HG03066 (cell line): ENCODE data around the gene UHMK1.
"Not testable (repeated sequence)": the region's sequence is repeated elsewhere in the genome, so short reads cannot be mapped to it uniquely, and the experiment has no call there.

ENCODE experiments used
- ATAC-seq: cut with Tn5 transposase; IDR thresholded peaks from one replicate; pipeline ENCODE4 v1.9.1; 2021; ENCODE audit warnings: low read depth; ENCODE audit not compliant: unreplicated experiment

Gene UHMK1

GRCh38 chr1:162561616-162562469 is 64.2 kb downstream of the UHMK1 start, which contains the start of gene UAP1:
UAP1 (plus strand) TSS chr1:162561722; CDS start chr1:162566069, 4,347 bp downstream.
- peak; percentile 36 for ATAC-seq

DNA sequence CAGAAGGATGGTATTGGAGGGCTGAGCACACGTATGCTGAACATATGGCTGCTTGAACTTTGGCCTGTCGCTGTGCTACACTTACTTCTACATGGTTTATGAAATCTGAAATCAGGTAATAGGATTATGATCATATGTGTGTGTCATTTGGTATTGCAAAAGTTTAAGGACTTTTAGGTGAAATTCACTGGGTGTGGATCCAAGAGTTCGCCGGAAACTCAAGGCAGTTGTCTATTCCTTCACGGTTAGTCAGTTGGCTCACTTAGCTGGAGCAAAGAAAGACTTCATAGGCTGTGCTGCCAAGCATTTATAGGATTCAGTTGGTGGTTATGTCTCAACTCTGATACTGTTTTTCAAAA is 64.8 kb downstream of the UHMK1 start:
- no peak for ATAC-seq

- ATAC-seq, result no peak
Observed at GRCh38 chr1:162564762-162565218, 67.2 kb downstream of the UHMK1 start.

DNA sequence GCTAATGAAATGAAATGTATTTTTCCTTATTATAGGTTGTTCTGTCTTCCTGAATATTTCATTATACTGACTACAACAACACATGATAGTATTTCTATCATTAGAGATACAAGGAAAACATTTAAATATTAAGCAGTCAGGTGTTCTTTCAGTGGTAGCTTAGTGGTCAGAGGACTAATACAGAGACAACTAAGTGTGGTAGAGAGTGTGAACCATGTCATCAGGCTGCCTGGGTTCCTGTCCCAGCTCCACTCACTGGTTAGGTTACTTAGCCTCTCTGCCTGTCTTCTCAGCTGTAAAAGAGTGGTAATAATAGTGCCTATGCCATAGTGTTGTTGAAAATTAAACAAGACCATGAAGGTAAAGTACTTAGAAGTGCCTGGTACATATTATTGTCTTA is 67.8 kb downstream of the UHMK1 start:
- no peak for ATAC-seq

- no peak for ATAC-seq
Observed at GRCh38 chr1:162566870-162567269, 69.3 kb downstream of the UHMK1 start.

DNA sequence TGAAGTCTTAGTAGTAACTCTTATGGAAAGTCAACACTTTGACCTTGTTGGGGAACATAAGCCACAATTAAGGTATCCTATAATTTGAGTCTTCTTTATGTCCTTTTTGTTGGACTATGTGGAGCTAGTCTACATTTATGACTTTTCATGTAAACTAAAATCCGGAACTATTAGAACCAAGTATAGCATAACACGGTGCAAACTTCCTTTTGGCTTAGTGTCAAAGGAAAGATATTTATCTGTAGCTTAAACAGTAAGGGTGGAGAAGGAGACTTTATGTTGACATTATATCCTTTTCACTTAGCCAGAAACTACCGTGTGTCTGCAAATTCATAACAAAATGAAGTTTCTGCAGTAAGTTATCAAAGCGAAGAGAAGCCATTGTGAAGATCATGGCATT is 71.2 kb downstream of the UHMK1 start:
- ATAC-seq, result no peak

DNA sequence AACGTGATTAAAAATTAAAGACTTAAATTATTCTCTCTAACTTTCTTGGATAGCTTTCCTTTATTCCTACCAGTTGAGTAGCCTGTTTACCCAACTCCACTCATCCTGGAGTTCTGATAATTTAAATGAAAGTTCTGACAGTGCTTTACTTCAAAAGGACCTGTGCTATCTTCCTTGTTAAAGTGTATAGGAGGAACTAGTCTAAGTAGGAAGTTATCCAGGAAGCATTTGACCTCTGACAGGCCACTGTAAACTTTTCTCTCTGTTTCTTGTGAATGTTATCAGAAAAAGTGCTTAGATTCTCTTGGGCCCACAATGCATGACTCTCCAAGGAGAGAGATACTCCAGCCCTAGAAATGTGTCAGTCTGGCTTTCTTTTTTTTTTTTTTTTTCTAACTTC is 73.1 kb downstream of the UHMK1 start:
- no peak for ATAC-seq

- ATAC-seq, result not testable (repeated sequence)
Observed at GRCh38 chr1:162571121-162571520, 73.5 kb downstream of the UHMK1 start.

- ATAC-seq, result no peak
Observed at GRCh38 chr1:162571696-162572095, 74.1 kb downstream of the UHMK1 start.

- no peak for ATAC-seq
Observed at GRCh38 chr1:162573136-162573535, 75.5 kb downstream of the UHMK1 start.

- ATAC-seq, result no peak
Observed at GRCh38 chr1:162578071-162578700, 80.6 kb downstream of the UHMK1 start.

- no peak for ATAC-seq
Observed at GRCh38 chr1:162578936-162579335, 81.3 kb downstream of the UHMK1 start.
